SK-N-SH (cell line): ENCODE data around the gene MBD2.

Experiments used
- CTCF ChIP-seq: fragments of 200-600 bp; sonication (generic); IDR thresholded peaks from 2 replicates; pipeline ENCODE4 v1.6.1; 2017; ENCODE audit warnings: antibody characterized with exemption, mild to moderate bottlenecking, moderate library complexity
- EZH2phosphoT487 ChIP-seq: fragments of 200-600 bp; sonication (generic); IDR thresholded peaks from 2 replicates; pipeline ENCODE4 v1.6.1; 2017; ENCODE audit warnings: low read depth, mixed run types, mild to moderate bottlenecking, antibody characterized with exemption, moderate library complexity, borderline replicate concordance
- MEF2A ChIP-seq: IDR thresholded peaks from 2 replicates; pipeline ENCODE4 v1.4.0; 2012; ENCODE audit warnings: low read depth, borderline replicate concordance
- REST ChIP-seq: IDR thresholded peaks from 2 replicates; pipeline ENCODE4 v1.6.1; 2012; ENCODE audit warnings: mild to moderate bottlenecking, low read depth, low read length, moderate library complexity
- SMC3 ChIP-seq: IDR thresholded peaks from 2 replicates; pipeline ENCODE4 v1.6.1; 2012; ENCODE audit warnings: low read depth, low read length, improper control_type of control experiment
- USF2 ChIP-seq: fragments of 150-350 bp; IDR thresholded peaks from 2 replicates; pipeline ENCODE4 v1.6.1; 2017; ENCODE audit warnings: antibody characterized with exemption, low read length, low read depth, borderline replicate concordance

- TF ChIP-seq CTCF = no peak
- TF ChIP-seq SMC3 = no peak
- TF ChIP-seq EZH2phosphoT487 = no peak
- TF ChIP-seq USF2 = no peak
- no peak for TF ChIP-seq REST
- TF ChIP-seq MEF2A = no peak
Observed at GRCh38 chr18:54130631-54131030, 93.8 kb downstream of the MBD2 start.
